NT2/D1 (cell line): ENCODE data around the gene BMP2K.

ENCODE experiments used
- DNase-seq: peaks from one replicate; pipeline ENCODE4 v3.0.0-alpha.2; 2011; ENCODE audit warnings: low read depth, low spot score
- H3K27me3 ChIP-seq: 2 replicates; pipeline ENCODE4 v1.6.0; 2011; ENCODE audit warnings: mild to moderate bottlenecking; ENCODE audit not compliant: insufficient read length, insufficient read depth
- H3K36me3 ChIP-seq: 2 replicates; pipeline ENCODE4 v1.6.1; 2011; ENCODE audit warnings: mild to moderate bottlenecking, low read length, mixed read lengths; ENCODE audit not compliant: insufficient read depth, insufficient read length
- H3K4me1 ChIP-seq: 2 replicates; pipeline ENCODE4 v1.5.1; 2011; ENCODE audit not compliant: insufficient read depth, insufficient read length
- H3K4me3 ChIP-seq: 2 replicates; pipeline ENCODE4 v1.5.1; 2011; ENCODE audit warnings: low read depth; ENCODE audit not compliant: insufficient read length
- H3K9ac ChIP-seq: 2 replicates; pipeline ENCODE4 v1.6.0; 2011; ENCODE audit warnings: low read depth; ENCODE audit not compliant: insufficient read length
- H3K9me3 ChIP-seq: 2 replicates; pipeline ENCODE4 v1.5.1; 2011; ENCODE audit warnings: mild to moderate bottlenecking, low read length; ENCODE audit not compliant: insufficient read depth
- SUZ12 ChIP-seq: IDR thresholded peaks from 2 replicates; pipeline ENCODE4 v1.6.1; 2011; ENCODE audit not compliant: insufficient read length, insufficient read depth; ENCODE audit errors: extremely low read depth
- YY1 ChIP-seq: IDR thresholded peaks from 2 replicates; pipeline ENCODE4 v1.6.1; 2011; ENCODE audit not compliant: insufficient read length, insufficient read depth
- ZNF274 ChIP-seq: IDR thresholded peaks from 2 replicates; pipeline ENCODE4 v1.6.1; 2011; ENCODE audit warnings: mild to moderate bottlenecking, low read depth, low read length

Gene BMP2K

DNA sequence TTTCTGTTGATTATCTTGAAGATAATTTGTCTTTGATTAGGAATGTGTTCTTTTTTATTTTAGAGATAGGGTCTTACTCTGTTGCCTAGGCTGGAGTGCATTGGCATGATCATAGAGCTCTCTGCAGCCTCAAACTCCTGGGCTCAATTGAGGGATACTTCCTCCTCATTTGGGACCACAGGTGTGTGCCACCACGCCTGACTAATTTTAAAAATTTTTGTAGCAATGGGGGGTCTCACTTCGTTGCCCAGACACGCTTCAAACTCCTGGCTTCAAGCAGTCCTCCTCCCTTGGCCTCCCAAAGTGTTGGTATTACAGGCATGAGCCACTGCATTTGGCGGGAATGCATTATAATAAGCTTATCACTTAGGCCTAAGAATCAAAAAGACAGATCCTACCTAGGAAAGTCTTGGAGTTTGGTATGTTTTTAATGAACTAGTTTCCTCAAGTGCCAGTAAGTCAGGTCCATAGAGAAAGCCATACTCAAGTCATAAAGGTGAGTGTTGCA, 21.7 kb downstream of the BMP2K start:
- Histone ChIP-seq H3K4me1 (no peaks in the 10 kb centered on the region), H3K27me3 (no peaks in the 10 kb centered on the region), H3K9ac (no peak overlapping the region), H3K36me3 (no peaks in the 10 kb centered on the region), H3K9me3 (no peaks in the 10 kb centered on the region), H3K4me3 (no peak overlapping the region)
- DNase-seq: no peak
- TF ChIP-seq ZNF274 (no peak), SUZ12 (no peak), YY1 (no peak)

DNA sequence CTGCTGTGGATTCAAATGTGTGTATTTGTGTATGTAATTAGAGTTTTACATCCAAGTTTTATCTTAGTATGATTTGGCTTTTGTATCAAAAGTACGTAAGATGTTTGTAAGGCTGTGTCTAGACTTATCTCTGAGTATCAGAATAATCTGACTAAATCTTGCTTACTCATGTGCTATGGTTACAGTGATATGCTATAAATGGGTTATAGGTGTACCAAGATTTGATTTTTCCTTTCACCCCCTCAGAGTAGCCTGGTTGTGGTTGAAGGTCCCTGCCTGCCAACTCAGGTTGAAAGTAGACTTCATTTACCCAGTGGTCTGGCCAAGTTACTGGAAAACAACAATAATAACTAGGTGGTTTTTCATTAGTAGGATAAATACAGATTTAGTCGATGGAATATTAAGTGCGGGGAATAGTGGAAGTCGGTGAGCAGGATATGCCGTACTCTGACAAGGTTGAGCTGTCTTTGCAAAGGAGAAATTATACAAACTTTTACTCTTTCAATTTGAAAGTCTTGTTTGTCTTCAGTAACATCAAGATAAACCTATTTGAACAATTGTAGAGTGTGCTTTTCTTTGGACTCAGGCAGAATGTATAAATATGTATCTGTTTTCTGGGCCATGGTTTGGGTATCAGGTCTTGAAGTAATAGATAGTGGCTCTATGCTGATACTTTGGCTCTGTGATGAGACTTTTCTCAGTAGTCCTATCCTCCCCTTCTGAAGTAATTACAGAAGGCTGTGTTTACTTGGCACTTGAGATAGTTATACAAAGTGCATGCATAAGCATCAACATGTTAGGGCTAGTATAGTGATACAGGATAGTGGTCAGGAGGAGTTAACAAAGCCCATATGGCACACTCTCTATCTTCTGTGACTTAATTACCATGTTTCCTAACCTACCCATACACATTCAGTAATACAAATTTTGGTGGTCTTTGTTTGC, 23.7 kb downstream of the BMP2K start:
- TF ChIP-seq SUZ12 (no peak), ZNF274 (no peak), YY1 (no peak)
- no peaks in the 10 kb centered on the region for H3K9me3 ChIP-seq
- no peak for DNase-seq
- no peaks in the 10 kb centered on the region for H3K27me3 ChIP-seq
- no peak overlapping the region for H3K9ac ChIP-seq
- H3K36me3 ChIP-seq: no peaks in the 10 kb centered on the region
- H3K4me3 ChIP-seq: no peak overlapping the region
- H3K4me1 ChIP-seq: no peaks in the 10 kb centered on the region

DNA sequence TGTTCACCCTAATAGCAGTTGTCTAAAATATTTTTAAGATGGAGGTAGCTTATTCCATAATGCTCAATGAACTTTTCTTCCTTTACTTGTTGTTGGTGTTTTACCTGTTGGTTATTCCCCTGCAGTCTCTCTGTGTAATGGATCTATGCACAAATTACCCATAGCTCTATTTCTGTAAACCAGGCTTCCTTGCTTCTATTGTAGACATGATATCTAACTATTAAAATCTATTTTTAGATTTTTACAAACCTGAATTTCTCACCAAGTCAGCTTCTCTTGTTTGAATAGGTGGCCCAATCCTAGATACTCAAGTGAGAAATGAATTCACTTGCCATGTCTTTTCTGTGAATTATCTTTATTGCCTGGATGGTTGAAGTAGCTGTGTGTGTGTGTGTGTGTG, 24.8 kb downstream of the BMP2K start:
- Histone ChIP-seq H3K9ac (no peak overlapping the region), H3K4me3 (no peak overlapping the region), H3K4me1 (no peaks in the 10 kb centered on the region), H3K9me3 (no peaks in the 10 kb centered on the region), H3K36me3 (no peaks in the 10 kb centered on the region), H3K27me3 (no peaks in the 10 kb centered on the region)
- DNase-seq: no peak
- TF ChIP-seq YY1 (no peak), SUZ12 (no peak), ZNF274 (no peak)

DNA sequence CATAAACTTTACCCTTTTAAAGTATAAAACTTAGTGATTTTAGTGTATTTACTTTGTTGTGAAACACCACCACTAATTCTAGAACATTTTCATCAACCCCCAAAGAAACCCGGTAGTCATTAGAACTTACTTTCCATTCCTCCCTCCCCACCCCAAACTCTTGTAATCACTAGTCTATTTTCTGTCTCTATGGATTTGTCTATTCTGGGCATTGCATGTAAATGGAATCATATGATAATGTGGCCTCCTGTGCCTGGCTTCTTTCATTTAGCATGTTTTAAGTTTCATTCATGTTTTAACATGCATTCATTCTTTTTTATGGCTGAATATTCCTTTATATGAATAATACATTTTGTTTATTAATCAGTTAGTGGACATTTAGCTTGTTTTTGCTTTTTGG, 27.8 kb downstream of the BMP2K start:
- no peaks in the 10 kb centered on the region for H3K36me3 ChIP-seq
- H3K4me3 ChIP-seq: no peak overlapping the region
- no peak overlapping the region for H3K9ac ChIP-seq
- no peaks in the 10 kb centered on the region for H3K9me3 ChIP-seq
- H3K4me1 ChIP-seq: no peaks in the 10 kb centered on the region
- TF ChIP-seq SUZ12: no peak
- TF ChIP-seq YY1: no peak
- TF ChIP-seq ZNF274: no peak
- no peak for DNase-seq
- H3K27me3 ChIP-seq: no peaks in the 10 kb centered on the region

DNA sequence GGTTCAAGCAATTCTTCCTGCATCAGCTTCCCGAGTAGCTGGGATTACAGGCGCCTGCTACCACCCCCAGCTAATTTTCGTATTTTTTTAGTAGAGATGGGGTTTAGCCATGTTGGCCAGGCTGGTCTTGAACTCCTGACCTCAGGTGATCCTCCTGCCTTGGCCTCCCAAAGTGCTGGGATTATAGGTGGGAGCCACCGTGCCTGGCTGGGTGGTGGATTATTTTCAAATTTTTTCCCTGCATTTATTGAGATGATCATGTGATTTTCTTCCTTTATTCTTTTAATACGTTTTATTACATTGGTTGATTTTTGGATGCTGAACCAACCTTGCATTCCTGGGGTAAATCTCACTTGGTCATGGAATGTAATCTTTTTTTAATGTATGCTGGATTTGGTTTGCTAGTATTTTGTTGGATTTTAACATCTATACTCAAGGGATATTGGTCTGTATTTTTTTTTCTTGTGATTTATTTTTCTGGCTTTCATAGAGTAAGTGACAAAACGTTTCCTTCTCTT, 30.9 kb downstream of the BMP2K start:
- Histone ChIP-seq H3K9me3 (no peaks in the 10 kb centered on the region), H3K4me3 (no peak overlapping the region), H3K9ac (no peak overlapping the region), H3K4me1 (no peaks in the 10 kb centered on the region), H3K36me3 (no peaks in the 10 kb centered on the region), H3K27me3 (no peaks in the 10 kb centered on the region)
- DNase-seq: no peak
- no peak for TF ChIP-seq YY1
- no peak for TF ChIP-seq ZNF274
- no peak for TF ChIP-seq SUZ12

DNA sequence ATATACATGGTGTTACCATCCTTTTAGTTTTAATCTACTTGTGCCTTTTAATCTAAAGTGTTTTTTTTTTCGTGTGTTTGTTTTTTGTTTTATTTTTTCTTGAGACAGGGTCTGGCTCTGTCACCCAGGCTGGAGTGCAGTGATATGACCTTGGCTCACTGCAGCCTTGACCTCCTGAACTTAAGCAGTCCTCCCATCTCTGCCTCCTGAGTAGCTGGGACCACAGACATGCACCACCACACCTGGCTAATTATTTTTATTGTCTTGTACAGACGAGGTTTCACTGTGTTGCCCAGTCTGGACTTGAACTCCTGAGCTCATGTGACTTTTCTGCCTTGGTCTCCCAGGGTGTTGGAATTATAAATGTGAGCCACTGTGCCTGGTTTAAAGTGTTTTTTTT, 33.1 kb downstream of the BMP2K start:
- no peak for TF ChIP-seq ZNF274
- no peak for TF ChIP-seq YY1
- TF ChIP-seq SUZ12: no peak
- Histone ChIP-seq H3K36me3 (no peaks in the 10 kb centered on the region), H3K4me1 (no peaks in the 10 kb centered on the region), H3K27me3 (no peaks in the 10 kb centered on the region), H3K4me3 (no peak overlapping the region), H3K9ac (no peak overlapping the region), H3K9me3 (no peaks in the 10 kb centered on the region; the same call in 1 of the 2 replicates)
- no peak for DNase-seq

DNA sequence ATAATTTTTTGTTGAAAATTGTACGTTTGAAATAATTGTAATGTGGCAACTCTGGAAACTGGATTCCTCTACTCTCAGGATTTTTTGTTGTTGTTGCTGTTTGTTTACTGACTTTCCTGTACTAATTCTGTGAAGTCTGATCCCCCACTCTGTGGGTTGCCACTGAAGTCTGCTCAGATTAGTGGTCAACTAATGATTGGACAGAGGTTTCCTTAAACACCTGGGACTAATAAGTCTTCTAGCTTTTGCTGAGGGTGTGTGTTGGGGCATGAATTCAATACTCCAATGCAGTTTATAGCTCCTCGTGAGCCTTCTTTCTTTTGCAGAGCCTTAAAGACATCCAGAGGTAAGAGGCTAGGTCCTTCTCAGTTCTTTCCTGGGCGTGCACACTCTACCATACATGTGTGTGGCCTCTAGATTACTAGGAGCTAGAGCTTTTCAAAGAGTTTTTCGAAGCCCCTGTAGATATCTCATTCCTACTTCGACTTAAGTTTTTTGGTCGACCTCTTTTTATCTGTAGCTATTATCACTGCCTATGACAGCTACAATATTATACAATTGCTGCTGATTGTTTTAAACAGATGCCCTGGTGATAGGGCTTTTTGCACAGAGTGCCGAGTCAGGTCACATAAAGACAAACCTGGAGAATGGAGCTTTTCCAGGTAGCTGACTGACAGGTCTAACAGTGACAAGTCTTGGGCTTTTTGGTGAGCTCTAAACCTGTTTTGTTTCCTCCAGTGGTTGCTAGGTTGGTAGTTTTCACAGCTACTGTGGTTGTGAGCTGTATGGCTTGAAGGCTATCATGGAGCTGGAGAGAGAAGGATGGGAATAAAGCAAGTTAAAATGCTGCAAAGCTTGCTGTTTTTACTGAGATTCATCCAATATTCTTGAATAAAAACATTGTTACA, 34.0 kb downstream of the BMP2K start:
- TF ChIP-seq YY1 (no peak), ZNF274 (no peak), SUZ12 (no peak)
- no peak overlapping the region for H3K4me3 ChIP-seq
- no peaks in the 10 kb centered on the region for H3K27me3 ChIP-seq
- no peak overlapping the region for H3K9ac ChIP-seq
- no peaks in the 10 kb centered on the region for H3K36me3 ChIP-seq
- DNase-seq: no peak
- H3K4me1 ChIP-seq: no peaks in the 10 kb centered on the region
- H3K9me3 ChIP-seq: no peaks in the 10 kb centered on the region; the same call in 1 of the 2 replicates
